ENCODE measurements around the gene MRPS21. TPM values are rescaled to one million over a fixed set of nuclear protein-coding genes. Genes with fewer than 3 reads are reported as not detected.
A peak's percentile ranks its signal among the peaks of the same experiment; 100 is the strongest.

MRPS21 gene
- total and polyA plus RNA-seq, 9 of the 15 experiments (the other 6 are each of a cell fraction or from before 2014, with no cell fraction given): 119 to 407 (median 149) TPM

GRCh38 chr1:150293433-150294253 lies at the start of gene MRPS21 (continued):
- no peak for TF ChIP-seq HES1 (IDR thresholded peaks at IDR 0.05; ENCODE audit: low read depth)
- TF ChIP-seq ETS2 (tag; IDR thresholded peaks at IDR 0.05; ENCODE audit: borderline replicate concordance, poor library complexity, severe bottlenecking): no peak
- TF ChIP-seq PCBP1 (IDR thresholded peaks at IDR 0.05; ENCODE audit: low read depth, low read length, poor library complexity, severe bottlenecking): no peak
- peak; percentile 24 for TF ChIP-seq NEUROD1 (IDR thresholded peaks at IDR 0.05; ENCODE audit: borderline replicate concordance, low read depth, low read length, partially characterized antibody)
- TF ChIP-seq POU5F1 (IDR thresholded peaks at IDR 0.05; ENCODE audit: borderline replicate concordance, low read depth, low read length, partially characterized antibody): no peak
- no peak for TF ChIP-seq SRF (CRISPR knock-in tag; IDR thresholded peaks at IDR 0.05)
- TF ChIP-seq NFE2L1 (tag; IDR thresholded peaks at IDR 0.05; ENCODE audit: borderline replicate concordance, low read depth): no peak
- TF ChIP-seq SMAD3 (CRISPR knock-in tag; conservative IDR thresholded peaks at IDR 0.05): no peak
- TF ChIP-seq ZNF592 (IDR thresholded peaks at IDR 0.05): peak; percentile 84
- TF ChIP-seq NFXL1 (CRISPR knock-in tag; IDR thresholded peaks at IDR 0.05): no peak
- peak; percentile 94 for TF ChIP-seq ESRRA (IDR thresholded peaks at IDR 0.05; ENCODE audit: borderline replicate concordance, low read depth)
- no peak for TF ChIP-seq CEBPZ (IDR thresholded peaks at IDR 0.05; ENCODE audit: borderline replicate concordance, low read depth, low read length)
- TF ChIP-seq ZNF324 (CRISPR knock-in tag; IDR thresholded peaks at IDR 0.05): no peak
- 0 out of 2 replicates have a peak, but pooled peaks have one; percentile 66 for TF ChIP-seq THRB (CRISPR knock-in tag; conservative IDR thresholded peaks at IDR 0.05)
- peak; percentile 9; the same call in 1 of the 2 replicates for TF ChIP-seq GTF2E2 (tag; IDR thresholded peaks at IDR 0.05)
- no peak for TF ChIP-seq ZSCAN32 (CRISPR knock-in tag; IDR thresholded peaks at IDR 0.05)

Measured in K562 (cell line).